Right lobe of liver (tissue), 6 donors: Measurements from ENCODE around the gene SLC28A3. TPM values are rescaled to one million over a fixed set of nuclear protein-coding genes. Genes with fewer than 3 reads are reported as not detected.

Source experiments
- ATAC-seq, 4 donors: fragments of 200-7000 bp; cut with Tn5 transposase; one replicate each; pipeline ENCODE4 v1.9.1; 2020; ENCODE audit warnings: mild to moderate bottlenecking in 4 of 4, moderate library complexity in 4 of 4
- DNase-seq, 3 donors: peaks; one replicate each; pipeline ENCODE4 v3.0.0-alpha.2; 2020
- H3K27ac ChIP-seq, 3 donors: fragments of 200-600 bp; one replicate each; pipeline ENCODE4 v1.8.0; 2022
- H3K27me3 ChIP-seq, 2 donors: fragments of 200-600 bp; one replicate each; pipeline ENCODE4 v1.8.0; 2022
- H3K36me3 ChIP-seq, 4 donors: fragments of 200-600 bp; sonication (generic) in 1 of 4; one replicate each; pipeline versions ENCODE4 v1.5.1 to v1.8.0; 2017 to 2022; ENCODE audit warnings: control low read depth in 1 of 4
- H3K4me1 ChIP-seq, 4 donors: fragments of 200-600 bp; sonication (generic) in 1 of 4; one replicate each; pipeline versions ENCODE4 v1.5.1 to v1.8.0; 2017 to 2022; ENCODE audit warnings: control low read depth in 1 of 4
- H3K4me3 ChIP-seq, 3 donors: fragments of 200-600 bp; one replicate each; pipeline ENCODE4 v1.8.0; 2022
- H3K9me3 ChIP-seq, 4 donors: fragments of 200-600 bp; sonication (generic) in 1 of 4; one replicate each; pipeline versions ENCODE4 v1.5.1 to v1.8.0; 2017 to 2022; ENCODE audit warnings: control low read depth in 1 of 4
- CTCF ChIP-seq, 4 donors: fragments of 200-600 bp in 3 of 4; fragments of 450-650 bp in 1 of 4; IDR thresholded peaks; one replicate each; pipeline versions ENCODE4 v1.5.1 to v1.8.0; 2016 to 2022; ENCODE audit warnings: antibody characterized with exemption in 4 of 4, mild to moderate bottlenecking in 2 of 4
- POLR2A ChIP-seq: fragments of 450-650 bp; IDR thresholded peaks from one replicate; pipeline ENCODE4 v1.6.1; 2017; ENCODE audit warnings: antibody characterized with exemption, mild to moderate bottlenecking
- WGBS: methylation state at CpG from one replicate; pipeline ENCODE4 v1.1.6; 2018; ENCODE audit warnings: low coverage, low lambda C conversion rate; ENCODE audit not compliant: insufficient coverage; ENCODE audit errors: missing lambda C conversion rate; 5-methylcytosine and 5-hydroxymethylcytosine counted together
- intact Hi-C, 2 donors: fragments of 100-400 bp; cut with DNase I; formaldehyde crosslinking; loops; one replicate each; pipeline versions ENCODE4 v1.11.2 to v1.14.1; 2022
- total RNA-seq, 6 experiments: library from RNA; depleted of rRNA in 2 of 6; stranded (reverse); fragments of >200 nt in 2 of 6; fragmentation: NEBNext Ultra II Directional in 3 of 6; extraction: Animal tissue kit (Norgen Biotek cat#: 25700) in 3 of 6; gene quantifications; one replicate each; pipeline versions ENCODE4 v1.1.0 to v1.2.4, GENCODE V29; 2016 to 2023
- donor health status: DM: no; HTN: yes; CAD: no.
- donor health status: DM: no; HTN: no; CAD: no.
- donor health status: DM: no; HTN: no; CAD: no.
- donor health status: DM: no; HTN: yes; CAD: no.
- donor health status: DM: no; HTN: yes; CAD: no.

SLC28A3 gene
- total RNA-seq, 6 experiments from 2014 or later, result 0.07 to 0.16 (median 0.12) TPM

- intact Hi-C loops, result no loop called here
- DNase-seq (no peak), ATAC-seq (no peak)
- Histone ChIP-seq H3K27ac (no peak overlapping the region), H3K9me3 (no peaks in the 10 kb centered on the region), H3K27me3 (no peaks in the 10 kb centered on the region), H3K4me3 (no peak overlapping the region), H3K4me1 (no peaks in the 10 kb centered on the region), H3K36me3 (no peaks in the 10 kb centered on the region)
- 50% methylated on average over 4 of the region's 4 CpGs for WGBS
- TF ChIP-seq CTCF (IDR thresholded peaks at IDR 0.05), result no peak
These were observed 111.4 kb downstream of the SLC28A3 start for GRCh38 chr9:84229191-84229590.

DNA sequence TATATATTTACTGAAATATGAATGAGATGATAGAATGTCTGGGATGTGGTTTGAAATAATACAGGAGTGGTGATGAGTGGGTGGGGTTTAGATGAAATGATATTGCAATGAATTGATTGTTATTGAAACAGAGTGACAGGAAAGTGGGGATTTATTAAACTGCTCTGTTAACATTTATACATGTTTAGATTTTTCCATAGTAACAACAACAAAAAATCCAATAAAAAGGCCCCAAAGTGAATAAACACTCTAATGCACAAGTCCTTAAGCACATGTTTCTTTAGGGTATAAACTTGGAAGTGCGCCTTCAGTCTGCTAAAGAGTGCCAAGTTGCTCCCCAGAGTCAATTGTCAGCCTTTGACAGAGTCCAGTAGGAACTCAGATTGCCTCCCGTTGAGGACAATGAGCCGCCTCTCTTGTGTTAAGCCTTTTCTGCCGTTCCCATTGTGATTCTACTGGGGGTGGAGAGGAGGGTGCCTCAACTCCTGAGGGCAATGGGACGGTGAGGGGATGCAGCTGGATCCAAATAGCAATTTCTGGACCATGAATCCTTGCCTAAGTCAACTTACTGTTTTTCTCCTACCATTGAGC is 112.3 kb downstream of the SLC28A3 start:
- intact Hi-C loops, result no loop called here
- WGBS, result 52% methylated on average over 4 of the region's 5 CpGs
- H3K27me3 ChIP-seq, result no peaks in the 10 kb centered on the region
- H3K36me3 ChIP-seq, result no peaks in the 10 kb centered on the region
- no peaks in the 10 kb centered on the region for H3K9me3 ChIP-seq
- TF ChIP-seq POLR2A (no peak), CTCF (IDR thresholded peaks at IDR 0.05) (no peak)
- H3K4me1 ChIP-seq, result no peaks in the 10 kb centered on the region
- DNase-seq (no peak), ATAC-seq (no peak)
- no peak overlapping the region for H3K27ac ChIP-seq
- no peak overlapping the region for H3K4me3 ChIP-seq

- no peaks in the 10 kb centered on the region for H3K9me3 ChIP-seq
- no peak overlapping the region for H3K27ac ChIP-seq
- H3K27me3 ChIP-seq, result no peaks in the 10 kb centered on the region
- H3K4me3 ChIP-seq, result no peak overlapping the region
- no peaks in the 10 kb centered on the region for H3K4me1 ChIP-seq
- TF ChIP-seq CTCF (IDR thresholded peaks at IDR 0.05) (no peak), POLR2A (no peak)
- intact Hi-C loops, result no loop called here
- DNase-seq, result no peak
- no peaks in the 10 kb centered on the region for H3K36me3 ChIP-seq
- WGBS, result 80% methylated on average over 1 of the region's 1 CpG
- no peak for ATAC-seq
These were observed 114.4 kb downstream of the SLC28A3 start for GRCh38 chr9:84226126-84226525.
